ENCODE measurements around the gene TP53I11.

GRCh38 chr11:44988981-44989635 is 38.4 kb upstream of the TP53I11 start:
- TF ChIP-seq EZH2 (IDR thresholded peaks at IDR 0.05; ENCODE audit: borderline replicate concordance, low read depth, low read length, severe bottlenecking) (no peak), CTCF (IDR thresholded peaks at IDR 0.05; ENCODE audit: extremely low read depth in 1 of 2, insufficient read depth in 1 of 2, low read depth in 1 of 2, low read length in 2 of 2) (no peak), POLR2A (IDR thresholded peaks at IDR 0.05; ENCODE audit: low read depth, low read length) (no peak), POLR2AphosphoS5 (IDR thresholded peaks at IDR 0.05; ENCODE audit: insufficient read depth, low read depth, low read length) (no peak), MYC (IDR thresholded peaks at IDR 0.05; ENCODE audit: low read depth, low read length) (no peak)

All from endothelial cell of umbilical vein (primary cell).